ENCODE data around the gene F7. TPM values are rescaled to one million over a fixed set of nuclear protein-coding genes. Genes with fewer than 3 reads are reported as not detected.

The F7 gene
- total RNA-seq, 2 experiments from 2014 or later: 0.20 to 0.45 TPM

- DNase-seq (peak; percentile 27), ATAC-seq (peak; percentile 59)
- H3K36me3 Mint-ChIP-seq (ENCODE audit: low read depth): no peaks in the 10 kb centered on the region
- peaks cover 12% of the 10 kb centered on the region for H3K4me1 Mint-ChIP-seq (ENCODE audit: low read depth)
- no peak overlapping the region for H3K27ac Mint-ChIP-seq
- ChIA-PET POLR2A (interaction anchor here (0.8 to 1.1 kb wide), 3 partner anchors 9 to 64 kb away, joined by 4 to 5 read pairs (median 5); partner anchors contain the start of gene CUL4A), CTCF (interaction anchor here (1.1 to 2.1 kb wide), 3 partner anchors 14 to 61 kb away, joined by 3 to 5 read pairs (median 4); no protein-coding TSS in a partner anchor)
- peaks cover 1% of the 10 kb centered on the region for H3K27me3 Mint-ChIP-seq
- H3K9me3 Mint-ChIP-seq: no peaks in the 10 kb centered on the region
- TF ChIP-seq, protein P1, sequence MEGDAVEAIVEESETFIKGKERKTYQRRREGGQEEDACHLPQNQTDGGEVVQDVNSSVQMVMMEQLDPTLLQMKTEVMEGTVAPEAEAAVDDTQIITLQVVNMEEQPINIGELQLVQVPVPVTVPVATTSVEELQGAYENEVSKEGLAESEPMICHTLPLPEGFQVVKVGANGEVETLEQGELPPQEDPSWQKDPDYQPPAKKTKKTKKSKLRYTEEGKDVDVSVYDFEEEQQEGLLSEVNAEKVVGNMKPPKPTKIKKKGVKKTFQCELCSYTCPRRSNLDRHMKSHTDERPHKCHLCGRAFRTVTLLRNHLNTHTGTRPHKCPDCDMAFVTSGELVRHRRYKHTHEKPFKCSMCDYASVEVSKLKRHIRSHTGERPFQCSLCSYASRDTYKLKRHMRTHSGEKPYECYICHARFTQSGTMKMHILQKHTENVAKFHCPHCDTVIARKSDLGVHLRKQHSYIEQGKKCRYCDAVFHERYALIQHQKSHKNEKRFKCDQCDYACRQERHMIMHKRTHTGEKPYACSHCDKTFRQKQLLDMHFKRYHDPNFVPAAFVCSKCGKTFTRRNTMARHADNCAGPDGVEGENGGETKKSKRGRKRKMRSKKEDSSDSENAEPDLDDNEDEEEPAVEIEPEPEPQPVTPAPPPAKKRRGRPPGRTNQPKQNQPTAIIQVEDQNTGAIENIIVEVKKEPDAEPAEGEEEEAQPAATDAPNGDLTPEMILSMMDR (IDR thresholded peaks at IDR 0.05): no peak
- no peak overlapping the region for H3K4me3 Mint-ChIP-seq
- intact Hi-C loops (cut with micrococcal nuclease): no loop called here
Observed at GRCh38 chr13:113145911-113146598, 40.5 kb downstream of the F7 start.

- Mint-ChIP-seq H3K27ac (no peak overlapping the region), H3K4me1 (ENCODE audit: low read depth) (peaks cover 12% of the 10 kb centered on the region), H3K36me3 (ENCODE audit: low read depth) (no peaks in the 10 kb centered on the region), H3K4me3 (no peak overlapping the region), H3K27me3 (peaks cover 5% of the 10 kb centered on the region), H3K9me3 (no peaks in the 10 kb centered on the region)
- intact Hi-C loops (cut with micrococcal nuclease): no loop called here
- POLR2A ChIA-PET: interaction anchor here (0.6 to 1.1 kb wide), 4 partner anchors 8 to 211 kb away, joined by 3 to 5 read pairs (median 4); no protein-coding TSS in a partner anchor
- DNase-seq: no peak
- ATAC-seq: no peak
- CTCF ChIA-PET: interaction anchor here (1.1 to 2.1 kb wide), 2 partner anchors 36 to 60 kb away, joined by 3 to 5 read pairs; no protein-coding TSS in a partner anchor
- TF ChIP-seq, protein P1 (IDR thresholded peaks at IDR 0.05): no peak
Observed at GRCh38 chr13:113146750-113147149, 41.2 kb downstream of the F7 start.

DNA sequence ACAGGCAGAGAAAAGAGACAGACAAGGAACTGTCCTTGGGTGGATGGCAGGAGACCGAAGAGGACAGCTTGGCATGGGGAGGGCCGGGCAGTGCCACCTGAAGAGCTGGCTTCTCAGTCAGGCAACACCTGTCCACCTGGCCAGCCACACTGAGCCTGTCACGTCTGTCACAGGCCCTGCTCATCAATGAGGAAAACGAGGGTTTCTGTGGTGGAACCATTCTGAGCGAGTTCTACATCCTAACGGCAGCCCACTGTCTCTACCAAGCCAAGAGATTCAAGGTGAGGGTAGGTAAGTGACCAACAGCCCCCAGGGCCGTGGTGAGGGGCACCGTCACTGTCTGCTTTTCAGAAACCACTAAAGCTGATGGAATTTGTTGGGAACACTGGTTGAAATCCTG, 41.6 kb downstream of the F7 start:
- Mint-ChIP-seq H3K9me3 (no peaks in the 10 kb centered on the region), H3K4me1 (ENCODE audit: low read depth) (peaks cover 13% of the 10 kb centered on the region), H3K4me3 (no peak overlapping the region), H3K27me3 (peaks cover 6% of the 10 kb centered on the region), H3K27ac (no peak overlapping the region), H3K36me3 (ENCODE audit: low read depth) (no peaks in the 10 kb centered on the region)
- intact Hi-C loops (cut with micrococcal nuclease): no loop called here
- DNase-seq (no peak), ATAC-seq (no peak)
- TF ChIP-seq, protein P1 (IDR thresholded peaks at IDR 0.05): no peak
- ChIA-PET POLR2A (interaction anchor here (0.6 to 1.1 kb wide), 2 partner anchors 50 to 211 kb away, joined by 3 to 5 read pairs; no protein-coding TSS in a partner anchor), CTCF (interaction anchor here (2.1 kb wide), 1 partner anchor 60 kb away, joined by 5 read pairs; no protein-coding TSS in a partner anchor)

DNA sequence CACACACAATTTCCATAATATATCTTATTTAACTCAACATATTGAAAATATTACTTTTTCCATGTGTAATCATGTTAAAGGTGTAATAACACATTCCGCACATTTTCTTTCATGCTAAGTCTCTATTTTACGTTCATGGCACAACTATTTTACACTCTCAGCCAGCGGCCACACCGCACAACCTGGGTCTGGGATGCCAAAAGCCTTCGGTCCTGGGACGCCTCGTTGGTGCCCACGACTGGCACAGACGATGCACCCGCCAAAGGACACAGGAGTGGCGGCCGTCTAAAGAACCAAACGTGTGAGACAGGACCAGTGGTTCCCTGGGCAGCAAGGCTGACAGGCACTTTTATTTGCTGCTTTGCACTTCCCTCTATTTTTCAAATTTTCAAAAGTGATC, 42.8 kb downstream of the F7 start:
- CTCF ChIA-PET: no interaction called here
- no peaks in the 10 kb centered on the region for H3K36me3 Mint-ChIP-seq (ENCODE audit: low read depth)
- no peak for DNase-seq

More for the DNA sequence above, 42.8 kb downstream of the F7 start:
- H3K4me3 Mint-ChIP-seq: no peak overlapping the region
- no peaks in the 10 kb centered on the region for H3K9me3 Mint-ChIP-seq
- TF ChIP-seq, protein P1 (IDR thresholded peaks at IDR 0.05): no peak
- no peak overlapping the region for H3K27ac Mint-ChIP-seq
- no peak for ATAC-seq
- POLR2A ChIA-PET: no interaction called here
- H3K27me3 Mint-ChIP-seq: peaks cover 11% of the 10 kb centered on the region
- intact Hi-C loops (cut with micrococcal nuclease): no loop called here
- peaks cover 23% of the 10 kb centered on the region for H3K4me1 Mint-ChIP-seq (ENCODE audit: low read depth)

Data from activated CD8-positive, alpha-beta T cell treated with anti-CD3 and anti-CD28 coated beads for 36 hours (primary cell).